ENCODE measurements around the gene EIF2A.
A peak's percentile ranks its signal among the peaks of the same experiment; 100 is the strongest.

EIF2A gene

GRCh38 chr3:150527464-150528255 is 18.9 kb upstream of the EIF2A start:
- no peaks in the 10 kb centered on the region for H3K36me3 ChIP-seq (replicated peaks)
- no peak overlapping the region for H3K4me3 ChIP-seq
- in situ Hi-C loops (cut with MboI; ENCODE audit: low sequenced_read_pairs), result loop anchor here (25.0 kb wide), 2 partner anchors 335 to 635 kb away; no protein-coding TSS in a partner anchor

GRCh38 chr3:150528354-150528797 is 18.2 kb upstream of the EIF2A start:
- Histone ChIP-seq H3K4me1 (peaks cover 7% of the 10 kb centered on the region), H3K9me3 (no peaks in the 10 kb centered on the region), H3K4me3 (no peak overlapping the region), H3K36me3 (replicated peaks) (no peaks in the 10 kb centered on the region), H3K27me3 (ENCODE audit: low read depth) (no peaks in the 10 kb centered on the region)
- in situ Hi-C loops (cut with MboI; ENCODE audit: low sequenced_read_pairs), result loop anchor here (25.0 kb wide), 2 partner anchors 334 to 634 kb away; no protein-coding TSS in a partner anchor
- DNase-seq (ENCODE audit: low spot score in 2 of 2), result no peak

More at GRCh38 chr3:150527464-150528255, 18.9 kb upstream of the EIF2A start:
- DNase-seq (ENCODE audit: low spot score in 2 of 2), result no peak
- H3K9me3 ChIP-seq, result no peaks in the 10 kb centered on the region
- H3K4me1 ChIP-seq, result peaks cover 7% of the 10 kb centered on the region
- no peaks in the 10 kb centered on the region for H3K27me3 ChIP-seq (ENCODE audit: low read depth)

DNA sequence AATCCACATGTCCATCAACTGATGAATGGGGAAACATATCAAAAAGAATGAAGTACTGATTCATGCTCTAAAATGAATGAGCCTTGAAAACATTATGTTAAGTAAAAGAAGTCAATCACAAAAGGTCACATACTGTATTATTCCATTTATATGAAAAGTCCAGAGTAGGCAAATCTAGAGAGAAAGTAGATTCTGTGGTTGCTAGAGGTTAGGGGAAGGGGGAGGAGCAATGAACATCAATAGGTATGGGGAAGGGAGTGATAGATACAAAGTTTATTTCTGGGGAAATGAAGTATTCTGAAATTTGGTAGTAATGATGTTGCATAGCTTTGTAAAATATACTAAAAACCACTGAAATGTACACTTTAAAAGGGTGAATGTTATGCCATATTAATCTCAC is 14.8 kb upstream of the EIF2A start:
- H3K4me1 ChIP-seq, result peaks cover 7% of the 10 kb centered on the region
- in situ Hi-C loops (cut with MboI; ENCODE audit: low sequenced_read_pairs), result loop anchor here (25.0 kb wide), 2 partner anchors 331 to 631 kb away; no protein-coding TSS in a partner anchor
- no peak for DNase-seq (ENCODE audit: low spot score in 2 of 2)
- no peak overlapping the region for H3K4me3 ChIP-seq
- no peaks in the 10 kb centered on the region for H3K9me3 ChIP-seq
- no peaks in the 10 kb centered on the region for H3K36me3 ChIP-seq (replicated peaks)
- H3K27me3 ChIP-seq (ENCODE audit: low read depth), result no peaks in the 10 kb centered on the region

DNA sequence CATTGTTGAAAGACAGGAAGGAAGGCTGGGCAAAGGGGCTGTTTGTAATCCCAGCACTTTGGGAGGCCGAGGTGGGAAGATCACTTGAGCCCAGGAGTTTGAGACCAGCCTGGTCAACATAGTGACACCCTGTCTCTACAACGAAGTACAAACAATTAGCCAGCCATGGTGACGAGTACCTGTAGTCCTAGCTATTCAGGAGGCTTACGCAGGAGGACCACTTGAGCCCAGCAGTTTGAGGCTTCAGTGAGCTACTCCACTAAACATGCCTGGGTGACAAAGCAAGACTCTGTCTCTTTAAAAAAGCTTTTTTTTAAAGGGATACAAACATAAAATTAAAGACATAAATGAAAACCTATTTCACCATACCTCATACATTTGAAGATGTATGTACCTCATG is 11.4 kb upstream of the EIF2A start:
- no peaks in the 10 kb centered on the region for H3K27me3 ChIP-seq (ENCODE audit: low read depth)
- peaks cover 7% of the 10 kb centered on the region; the same call in 1 of the 2 replicates for H3K4me1 ChIP-seq
- no peak for DNase-seq (ENCODE audit: low spot score in 2 of 2)
- in situ Hi-C loops (cut with MboI; ENCODE audit: low sequenced_read_pairs), result loop anchor here (25.0 kb wide), 2 partner anchors 327 to 627 kb away; no protein-coding TSS in a partner anchor
- no peaks in the 10 kb centered on the region for H3K9me3 ChIP-seq
- no peaks in the 10 kb centered on the region for H3K36me3 ChIP-seq (replicated peaks)
- H3K4me3 ChIP-seq, result no peak overlapping the region

GRCh38 chr3:150538324-150539208 is 8.0 kb upstream of the EIF2A start:
- H3K4me3 ChIP-seq, result no peak overlapping the region
- no peaks in the 10 kb centered on the region for H3K27me3 ChIP-seq (ENCODE audit: low read depth)
- H3K36me3 ChIP-seq (replicated peaks), result peaks cover 10% of the 10 kb centered on the region
- H3K9me3 ChIP-seq, result no peaks in the 10 kb centered on the region
- H3K4me1 ChIP-seq, result peaks cover 21% of the 10 kb centered on the region
- in situ Hi-C loops (cut with MboI; ENCODE audit: low sequenced_read_pairs), result loop anchor here (25.0 kb wide), 2 partner anchors 324 to 624 kb away; no protein-coding TSS in a partner anchor
- DNase-seq (ENCODE audit: low spot score in 2 of 2), result peak in 1 of 2 experiments; percentile 34

DNA sequence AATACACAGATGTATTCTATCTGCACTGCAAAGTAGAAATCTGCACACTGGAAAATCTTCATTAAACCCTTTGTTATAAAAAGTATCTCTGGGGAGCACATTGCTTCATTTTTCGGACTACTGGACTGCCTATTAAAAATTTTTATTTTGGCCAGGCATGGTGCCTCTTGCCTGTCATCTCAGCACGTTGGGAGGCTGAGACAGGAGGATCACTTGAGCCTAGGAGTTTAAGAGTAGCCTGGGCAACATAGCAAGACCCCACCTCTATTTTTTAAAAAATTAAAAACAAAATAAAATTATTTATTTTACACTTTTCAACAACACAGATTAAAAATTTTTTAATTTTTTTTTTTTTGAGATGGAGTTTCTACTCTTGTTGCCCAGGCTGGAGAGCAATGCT is 6.3 kb upstream of the EIF2A start:
- Histone ChIP-seq H3K4me3 (no peak overlapping the region), H3K4me1 (peaks cover 32% of the 10 kb centered on the region), H3K36me3 (replicated peaks) (peaks cover 18% of the 10 kb centered on the region), H3K9me3 (no peaks in the 10 kb centered on the region), H3K27me3 (ENCODE audit: low read depth) (no peaks in the 10 kb centered on the region)
- DNase-seq (ENCODE audit: low spot score in 2 of 2), result no peak
- in situ Hi-C loops (cut with MboI; ENCODE audit: low sequenced_read_pairs), result loop anchor here (25.0 kb wide), 2 partner anchors 322 to 622 kb away; no protein-coding TSS in a partner anchor

GRCh38 chr3:150540991-150541390 is 5.6 kb upstream of the EIF2A start:
- DNase-seq (ENCODE audit: low spot score in 2 of 2), result no peak
- no peaks in the 10 kb centered on the region for H3K9me3 ChIP-seq
- peaks cover 32% of the 10 kb centered on the region for H3K4me1 ChIP-seq
- no peak overlapping the region for H3K4me3 ChIP-seq
- peaks cover 21% of the 10 kb centered on the region for H3K36me3 ChIP-seq (replicated peaks)
- H3K27me3 ChIP-seq (ENCODE audit: low read depth), result no peaks in the 10 kb centered on the region
- in situ Hi-C loops (cut with MboI; ENCODE audit: low sequenced_read_pairs), result loop anchor here (25.0 kb wide), 2 partner anchors 321 to 621 kb away; no protein-coding TSS in a partner anchor

DNA sequence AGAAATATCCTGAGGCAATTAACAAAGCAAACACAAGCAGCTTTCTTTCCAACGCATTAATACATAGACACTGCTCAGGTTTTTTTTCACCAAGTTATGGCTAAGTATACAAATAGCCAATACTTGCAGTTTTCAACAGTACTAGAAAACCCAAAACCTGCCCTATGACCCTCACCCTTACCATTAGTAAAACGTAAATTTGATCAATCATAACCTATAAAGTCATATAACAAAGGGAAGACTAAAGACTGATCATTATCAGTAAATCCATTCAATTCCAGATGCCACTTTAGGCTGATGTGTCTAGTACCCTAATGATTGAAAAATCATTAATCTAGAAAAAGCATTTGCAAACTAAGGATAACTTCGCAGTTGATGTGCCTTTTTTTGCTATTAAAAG is 3.5 kb upstream of the EIF2A start:
- DNase-seq (ENCODE audit: low spot score in 2 of 2), result no peak
- Histone ChIP-seq H3K4me3 (no peak overlapping the region), H3K9me3 (no peaks in the 10 kb centered on the region), H3K27me3 (ENCODE audit: low read depth) (no peaks in the 10 kb centered on the region), H3K36me3 (replicated peaks) (peaks cover 23% of the 10 kb centered on the region), H3K4me1 (peaks cover 36% of the 10 kb centered on the region)
- in situ Hi-C loops (cut with MboI; ENCODE audit: low sequenced_read_pairs), result loop anchor here (25.0 kb wide), 2 partner anchors 319 to 619 kb away; no protein-coding TSS in a partner anchor

DNA sequence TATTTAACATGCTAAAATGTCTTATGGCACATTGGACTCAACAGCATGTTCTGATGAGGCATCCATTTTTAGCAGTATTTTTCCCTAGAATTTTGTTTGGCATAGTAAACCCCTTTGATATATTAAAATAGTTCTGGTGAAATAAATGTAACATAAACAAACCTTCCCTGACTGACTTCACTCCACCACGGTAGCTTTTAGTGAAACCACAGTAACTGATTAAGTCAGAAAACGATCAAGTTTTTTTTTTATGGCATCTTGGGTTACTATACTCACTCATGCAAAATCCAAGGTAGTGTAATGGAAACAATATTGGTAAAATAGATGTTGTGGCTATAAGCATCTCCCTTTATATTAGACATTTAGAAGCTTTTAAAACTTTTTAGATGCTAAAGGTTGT is 3.1 kb upstream of the EIF2A start:
- in situ Hi-C loops (cut with MboI; ENCODE audit: low sequenced_read_pairs), result loop anchor here (25.0 kb wide), 2 partner anchors 319 to 619 kb away; no protein-coding TSS in a partner anchor
- no peak for DNase-seq (ENCODE audit: low spot score in 2 of 2)
- no peak overlapping the region for H3K4me3 ChIP-seq
- H3K36me3 ChIP-seq (replicated peaks), result peaks cover 23% of the 10 kb centered on the region
- no peaks in the 10 kb centered on the region for H3K9me3 ChIP-seq
- peaks cover 33% of the 10 kb centered on the region for H3K4me1 ChIP-seq
- H3K27me3 ChIP-seq (ENCODE audit: low read depth), result no peaks in the 10 kb centered on the region

DNA sequence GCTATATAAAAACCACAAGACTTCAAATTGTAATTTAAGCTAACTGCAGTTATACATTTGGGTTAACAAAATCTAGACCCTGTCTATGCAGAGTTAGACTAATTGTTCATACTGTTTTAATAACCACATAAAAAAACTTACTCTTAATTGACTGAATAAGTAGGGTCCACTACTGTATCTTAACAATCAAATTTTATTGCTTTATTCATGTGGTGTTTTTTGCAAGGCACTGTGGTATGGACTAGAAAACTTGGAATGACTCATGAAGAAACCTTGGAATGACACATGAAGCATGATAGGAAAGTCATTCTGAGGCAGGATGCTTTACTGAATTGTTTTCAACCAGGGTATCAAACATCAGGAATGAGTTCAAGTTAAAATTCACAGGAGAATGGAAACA is 2.5 kb upstream of the EIF2A start:
- in situ Hi-C loops (cut with MboI; ENCODE audit: low sequenced_read_pairs), result loop anchor here (25.0 kb wide), 2 partner anchors 318 to 618 kb away; no protein-coding TSS in a partner anchor
- H3K4me1 ChIP-seq, result peaks cover 31% of the 10 kb centered on the region
- H3K9me3 ChIP-seq, result no peaks in the 10 kb centered on the region
- H3K4me3 ChIP-seq, result no peak overlapping the region
- peaks cover 23% of the 10 kb centered on the region for H3K36me3 ChIP-seq (replicated peaks)
- H3K27me3 ChIP-seq (ENCODE audit: low read depth), result no peaks in the 10 kb centered on the region
- DNase-seq (ENCODE audit: low spot score in 2 of 2), result no peak

DNA sequence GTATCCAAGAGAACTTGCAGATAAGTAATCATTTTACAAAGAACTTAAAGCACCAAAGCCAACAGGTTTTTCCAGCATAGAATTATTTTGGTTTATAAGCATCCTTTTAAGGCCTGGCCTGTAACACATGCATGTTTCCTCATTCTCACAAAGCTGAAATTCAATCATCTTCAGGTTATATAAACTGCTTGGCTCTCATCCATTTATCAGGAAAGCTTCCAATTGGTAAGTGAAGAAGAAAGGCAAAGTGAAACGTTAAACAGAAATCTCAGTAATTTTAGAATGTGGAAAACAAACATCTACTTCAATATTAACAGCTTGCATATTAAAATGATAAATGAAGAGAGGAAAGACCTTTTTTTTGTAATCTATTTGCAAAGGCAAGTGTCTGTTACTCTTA is 1.9 kb upstream of the EIF2A start:
- Histone ChIP-seq H3K4me3 (peak overlapping the region; percentile 66), H3K9me3 (no peaks in the 10 kb centered on the region), H3K4me1 (peaks cover 31% of the 10 kb centered on the region), H3K27me3 (ENCODE audit: low read depth) (no peaks in the 10 kb centered on the region), H3K36me3 (replicated peaks) (peaks cover 23% of the 10 kb centered on the region)
- no peak for DNase-seq (ENCODE audit: low spot score in 2 of 2)
- in situ Hi-C loops (cut with MboI; ENCODE audit: low sequenced_read_pairs), result loop anchor here (5.0 to 25.0 kb wide), 3 partner anchors 58 to 618 kb away; partner anchors contain the start of gene SELENOT

DNA sequence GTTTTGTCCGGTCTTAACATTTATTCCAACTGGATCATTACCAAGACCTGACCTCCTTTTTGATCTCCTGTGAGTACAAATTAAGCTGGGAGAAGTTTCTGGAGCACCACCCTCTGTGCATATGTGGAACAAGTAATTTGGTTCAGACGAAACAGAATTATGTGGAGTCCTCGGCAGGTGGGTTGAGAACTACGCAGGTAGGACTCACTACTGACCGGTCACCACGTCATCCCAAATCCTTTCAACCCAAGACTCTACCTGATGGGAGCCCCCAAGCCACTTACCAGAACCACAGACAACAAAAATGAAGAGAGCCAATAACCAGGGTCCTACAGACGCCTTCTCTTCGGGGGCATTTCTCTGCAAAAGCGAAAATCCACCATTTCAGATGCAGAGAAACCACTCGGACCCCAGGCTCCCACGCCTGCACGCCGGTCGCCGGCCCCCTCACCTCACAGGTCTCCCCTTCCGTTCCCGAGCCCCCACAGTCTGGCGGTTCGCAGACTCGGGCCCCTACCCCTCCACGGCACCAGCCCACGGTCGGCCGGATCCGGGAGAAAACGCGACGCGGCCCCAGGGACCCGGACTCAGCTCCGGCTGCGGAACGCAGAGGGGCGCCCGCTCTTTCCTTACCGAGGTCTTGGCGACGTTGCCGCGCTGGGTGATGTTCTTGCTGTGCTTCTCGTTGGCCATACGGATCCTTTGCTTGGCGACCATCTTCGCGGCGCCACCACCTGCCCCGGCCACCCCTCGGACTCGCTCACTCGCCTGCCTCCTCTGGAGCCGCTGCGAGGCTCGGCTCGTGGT is 965 bp upstream of the EIF2A start:
- Histone ChIP-seq H3K36me3 (replicated peaks) (peaks cover 23% of the 10 kb centered on the region), H3K9me3 (no peaks in the 10 kb centered on the region), H3K4me3 (peak overlapping the region; percentile 66), H3K27me3 (ENCODE audit: low read depth) (no peaks in the 10 kb centered on the region), H3K4me1 (peaks cover 31% of the 10 kb centered on the region)
- in situ Hi-C loops (cut with MboI; ENCODE audit: low sequenced_read_pairs), result loop anchor here (5.0 to 25.0 kb wide), 3 partner anchors 57 to 617 kb away; partner anchors contain the start of gene SELENOT
- peak in 1 of 2 experiments; percentile 53 for DNase-seq (ENCODE audit: low spot score in 2 of 2)
